Liver (tissue), 9 donors: ENCODE data around the gene CLDN5. TPM values are rescaled to one million over a fixed set of nuclear protein-coding genes. Genes with fewer than 3 reads are reported as not detected.

Source experiments
- DNase-seq: peaks from one replicate; pipeline ENCODE4 v3.0.0-alpha.2; 2017; ENCODE audit warnings: low spot score
- H3K27ac ChIP-seq, 2 donors: one replicate each; pipeline ENCODE4 v1.7.0; 2013; ENCODE audit warnings: inconsistent platforms in 2 of 2, low read length in 2 of 2, control low read depth in 1 of 2, low read depth in 1 of 2, mild to moderate bottlenecking in 1 of 2
- H3K27me3 ChIP-seq, 4 donors: one replicate each; pipeline versions ENCODE4 v1.6.1 to v1.7.0; 2013; ENCODE audit warnings: low read length in 3 of 4, inconsistent platforms in 1 of 4, mild to moderate bottlenecking in 1 of 4, moderate library complexity in 1 of 4; ENCODE audit not compliant: control insufficient read depth in 4 of 4, insufficient read depth in 4 of 4
- H3K36me3 ChIP-seq, 4 donors: one replicate each; pipeline versions ENCODE4 v1.6.1 to v1.7.0; 2013; ENCODE audit warnings: low read length in 3 of 4, mild to moderate bottlenecking in 3 of 4, low read depth in 1 of 4, moderate library complexity in 1 of 4; ENCODE audit not compliant: control insufficient read depth in 4 of 4, insufficient read depth in 3 of 4
- H3K4me1 ChIP-seq, 4 donors: one replicate each; pipeline versions ENCODE4 v1.6.1 to v1.7.0; 2013; ENCODE audit warnings: low read length in 3 of 4, mild to moderate bottlenecking in 3 of 4, moderate library complexity in 1 of 4; ENCODE audit not compliant: control insufficient read depth in 4 of 4, insufficient read depth in 4 of 4
- H3K4me3 ChIP-seq, 3 donors: one replicate each; pipeline versions ENCODE4 v1.6.1 to v1.7.0; 2013; ENCODE audit warnings: low read length in 3 of 3, control low read depth in 1 of 3, low read depth in 1 of 3, mild to moderate bottlenecking in 1 of 3
- H3K9ac ChIP-seq, 2 donors: one replicate each; pipeline ENCODE4 v1.7.0; 2013; ENCODE audit warnings: low read length in 2 of 2, mild to moderate bottlenecking in 2 of 2, moderate library complexity in 2 of 2, control low read depth in 1 of 2, low read depth in 1 of 2
- H3K9me3 ChIP-seq, 4 donors: one replicate each; pipeline versions ENCODE4 v1.6.1 to v1.7.0; 2013; ENCODE audit warnings: low read length in 3 of 4; ENCODE audit not compliant: control insufficient read depth in 4 of 4
- ATF3 ChIP-seq: IDR thresholded peaks from 2 replicates; pipeline ENCODE4 v1.6.1; 2016; ENCODE audit warnings: antibody characterized with exemption
- EGR1 ChIP-seq, 2 donors: IDR thresholded peaks; 2 replicates each; pipeline ENCODE4 v1.6.1; 2016 to 2018; ENCODE audit warnings: antibody characterized with exemption in 2 of 2, low read depth in 2 of 2
- FOXA1 ChIP-seq: IDR thresholded peaks from 2 replicates; pipeline ENCODE4 v1.6.1; 2016; ENCODE audit warnings: antibody characterized with exemption
- FOXA2 ChIP-seq: IDR thresholded peaks from 2 replicates; pipeline ENCODE4 v1.6.1; 2016; ENCODE audit warnings: antibody characterized with exemption
- GABPA ChIP-seq, 2 donors: IDR thresholded peaks in 1 of 2; conservative IDR thresholded peaks in 1 of 2; 2 replicates each; pipeline ENCODE4 v1.6.1; 2016; ENCODE audit warnings: antibody characterized with exemption in 2 of 2, mild to moderate bottlenecking in 1 of 2, moderate library complexity in 1 of 2
- HNF4A ChIP-seq, 2 donors: conservative IDR thresholded peaks; 2 replicates each; pipeline ENCODE4 v1.6.1; 2016; ENCODE audit warnings: antibody characterized with exemption in 2 of 2, mild to moderate bottlenecking in 2 of 2
- HNF4G ChIP-seq: IDR thresholded peaks from 2 replicates; pipeline ENCODE4 v1.6.1; 2016; ENCODE audit warnings: antibody characterized with exemption
- JUND ChIP-seq, 2 donors: IDR thresholded peaks; 2 replicates each; pipeline ENCODE4 v1.6.1; 2016; ENCODE audit warnings: antibody characterized with exemption in 2 of 2
- NR2F2 ChIP-seq: IDR thresholded peaks from 2 replicates; pipeline ENCODE4 v1.6.1; 2016; ENCODE audit warnings: antibody characterized with exemption
- RAD21 ChIP-seq, 2 donors: IDR thresholded peaks; 2 replicates each; pipeline ENCODE4 v1.6.1; 2016; ENCODE audit warnings: antibody characterized with exemption in 2 of 2, mild to moderate bottlenecking in 2 of 2
- RXRA ChIP-seq, 2 donors: IDR thresholded peaks; 2 replicates each; pipeline ENCODE4 v1.6.1; 2017 to 2018; ENCODE audit warnings: antibody characterized with exemption in 2 of 2, mild to moderate bottlenecking in 1 of 2
- SP1 ChIP-seq: IDR thresholded peaks from 2 replicates; pipeline ENCODE4 v1.6.1; 2018; ENCODE audit warnings: antibody characterized with exemption, mild to moderate bottlenecking
- TAF1 ChIP-seq: conservative IDR thresholded peaks from 2 replicates; pipeline ENCODE4 v1.6.1; 2016; ENCODE audit warnings: antibody characterized with exemption, mild to moderate bottlenecking
- YY1 ChIP-seq: IDR thresholded peaks from 2 replicates; pipeline ENCODE4 v1.6.1; 2016; ENCODE audit warnings: antibody characterized with exemption, mild to moderate bottlenecking
- WGBS: extraction: QIAGEN DNeasy Blood & Tissue Kit; methylation state at CpG from one replicate; pipeline ENCODE4 v1.1.7; 2013; 5-methylcytosine and 5-hydroxymethylcytosine counted together
- polyA plus RNA-seq, 2 donors: library from polyadenylated mRNA; stranded (reverse) in 1 of 2; unstranded in 1 of 2; fragments of 200-250 nt in 1 of 2; fragments of >200 nt in 1 of 2; fragmentation: Nextera tagmentation in 1 of 2; extraction: Ambion mirVana in 1 of 2; gene quantifications; one replicate each; pipeline versions ENCODE4 v1.2.1 to v1.2.3, GENCODE V29; 2013 to 2015
- total RNA-seq, 2 donors: library from RNA; depleted of rRNA; stranded (reverse); fragments of >200 nt; gene quantifications; one replicate each; pipeline ENCODE4 v1.2.3, GENCODE V29; 2014
- TF ChIP-seq, protein P1 (sequence below): IDR thresholded peaks from 2 replicates; pipeline ENCODE4 v1.6.1; 2016; ENCODE audit warnings: antibody characterized with exemption, mild to moderate bottlenecking
- TF ChIP-seq, protein P2 (sequence below): fragments of 150-350 bp; IDR thresholded peaks from 2 replicates; pipeline ENCODE4 v1.5.1; 2017; ENCODE audit warnings: improper control_type of control experiment, low read depth, low read length; ENCODE audit not compliant: missing input control
- TF ChIP-seq, protein P3 (sequence below): IDR thresholded peaks from 2 replicates; pipeline ENCODE4 v1.6.1; 2016; ENCODE audit warnings: antibody characterized with exemption
- donor health status: healthy.
- donor health status: healthy.
- donor health status: healthy.
- donor health status: healthy.
- donor health status: healthy.

CLDN5 gene
- total and polyA plus RNA-seq, 4 donors: 15.6 to 31.5 (median 22.4) TPM

DNA sequence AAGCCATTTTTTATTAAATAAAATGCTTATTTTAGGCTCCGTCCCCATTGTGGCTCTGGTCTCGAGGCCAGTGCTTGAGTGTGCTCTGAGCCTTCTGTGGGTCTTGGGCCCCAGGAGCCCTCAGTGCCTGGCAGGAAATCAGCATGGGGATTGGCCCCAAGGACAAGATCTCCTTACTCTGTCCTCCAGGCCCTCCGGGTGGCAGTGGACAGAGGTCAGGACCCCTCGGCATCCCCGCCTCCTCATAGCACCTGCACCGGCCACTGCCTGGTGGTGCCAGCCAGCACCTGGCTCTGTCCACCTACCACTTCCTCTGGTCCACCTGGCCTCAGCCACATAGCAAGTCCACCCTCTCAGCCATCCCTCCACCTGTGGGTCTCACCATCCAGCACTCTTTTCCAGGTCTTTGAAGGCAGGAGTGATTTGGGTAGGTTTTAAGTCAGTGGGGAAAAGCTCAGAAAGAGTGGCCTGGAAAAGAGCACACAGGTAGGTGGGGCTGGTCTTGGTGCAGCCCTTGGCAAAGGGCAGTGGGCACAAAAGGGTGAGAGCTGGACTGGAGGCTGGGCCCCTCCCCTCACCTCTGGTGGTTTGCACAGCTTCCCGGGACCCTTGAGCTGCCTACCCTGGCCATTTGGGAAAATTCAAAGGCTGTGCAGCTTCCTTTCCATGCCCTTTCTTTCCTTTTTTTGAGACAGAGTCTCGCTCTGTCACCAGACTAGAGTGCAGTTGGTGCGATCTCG, 3.5 kb downstream of the CLDN5 start (continued):
- TF ChIP-seq SP1 (no peak), GABPA (IDR thresholded peaks at IDR 0.05 in 1 of 2, conservative IDR thresholded peaks at IDR 0.05 in 1 of 2) (no peak), EGR1 (IDR thresholded peaks at IDR 0.05; ENCODE audit: low read depth in 2 of 2) (no peak), HNF4G (no peak)

DNA sequence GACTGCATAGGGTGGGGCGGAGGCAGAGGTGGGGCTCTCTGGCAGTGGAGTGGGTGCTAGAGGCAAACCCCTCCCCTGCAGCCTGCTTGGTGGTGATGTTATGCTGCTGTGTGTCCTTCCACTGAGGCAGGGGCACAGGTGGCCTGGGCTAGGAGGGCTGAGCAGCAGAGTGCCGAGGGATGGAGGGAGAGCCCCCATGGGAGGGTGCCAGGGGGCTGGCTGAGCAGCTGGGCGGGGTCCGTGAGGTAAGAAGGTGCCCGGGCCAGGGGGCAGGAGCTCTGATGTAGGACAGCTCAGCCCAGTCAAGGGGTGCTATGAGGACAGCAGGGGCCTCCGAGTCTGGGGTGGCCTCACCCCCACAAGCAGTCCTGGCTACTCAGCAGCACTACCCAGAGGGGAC, 4.2 kb downstream of the CLDN5 start:
- WGBS: 93% methylated on average over 6 of the region's 6 CpGs
- Histone ChIP-seq H3K4me3 (no peak overlapping the region), H3K36me3 (no peaks in the 10 kb centered on the region), H3K27me3 (peaks cover 0 to 10% (median 3%) of the 10 kb centered on the region in 4 donors), H3K4me1 (peaks cover 4 to 16% (median 9%) of the 10 kb centered on the region in 4 donors), H3K27ac (no peak overlapping the region), H3K9me3 (no peaks in the 10 kb centered on the region), H3K9ac (no peak overlapping the region)
- TF ChIP-seq TAF1 (no peak), ATF3 (no peak), JUND (IDR thresholded peaks at IDR 0.05) (no peak), HNF4A (conservative IDR thresholded peaks at IDR 0.05) (no peak), FOXA2 (no peak), YY1 (no peak), HNF4G (no peak), NR2F2 (no peak), EGR1 (IDR thresholded peaks at IDR 0.05; ENCODE audit: low read depth in 2 of 2) (no peak), SP1 (no peak), RAD21 (IDR thresholded peaks at IDR 0.05) (no peak), GABPA (IDR thresholded peaks at IDR 0.05 in 1 of 2, conservative IDR thresholded peaks at IDR 0.05 in 1 of 2) (no peak), RXRA (IDR thresholded peaks at IDR 0.05) (no peak), FOXA1 (no peak)
- TF ChIP-seq, protein P1, sequence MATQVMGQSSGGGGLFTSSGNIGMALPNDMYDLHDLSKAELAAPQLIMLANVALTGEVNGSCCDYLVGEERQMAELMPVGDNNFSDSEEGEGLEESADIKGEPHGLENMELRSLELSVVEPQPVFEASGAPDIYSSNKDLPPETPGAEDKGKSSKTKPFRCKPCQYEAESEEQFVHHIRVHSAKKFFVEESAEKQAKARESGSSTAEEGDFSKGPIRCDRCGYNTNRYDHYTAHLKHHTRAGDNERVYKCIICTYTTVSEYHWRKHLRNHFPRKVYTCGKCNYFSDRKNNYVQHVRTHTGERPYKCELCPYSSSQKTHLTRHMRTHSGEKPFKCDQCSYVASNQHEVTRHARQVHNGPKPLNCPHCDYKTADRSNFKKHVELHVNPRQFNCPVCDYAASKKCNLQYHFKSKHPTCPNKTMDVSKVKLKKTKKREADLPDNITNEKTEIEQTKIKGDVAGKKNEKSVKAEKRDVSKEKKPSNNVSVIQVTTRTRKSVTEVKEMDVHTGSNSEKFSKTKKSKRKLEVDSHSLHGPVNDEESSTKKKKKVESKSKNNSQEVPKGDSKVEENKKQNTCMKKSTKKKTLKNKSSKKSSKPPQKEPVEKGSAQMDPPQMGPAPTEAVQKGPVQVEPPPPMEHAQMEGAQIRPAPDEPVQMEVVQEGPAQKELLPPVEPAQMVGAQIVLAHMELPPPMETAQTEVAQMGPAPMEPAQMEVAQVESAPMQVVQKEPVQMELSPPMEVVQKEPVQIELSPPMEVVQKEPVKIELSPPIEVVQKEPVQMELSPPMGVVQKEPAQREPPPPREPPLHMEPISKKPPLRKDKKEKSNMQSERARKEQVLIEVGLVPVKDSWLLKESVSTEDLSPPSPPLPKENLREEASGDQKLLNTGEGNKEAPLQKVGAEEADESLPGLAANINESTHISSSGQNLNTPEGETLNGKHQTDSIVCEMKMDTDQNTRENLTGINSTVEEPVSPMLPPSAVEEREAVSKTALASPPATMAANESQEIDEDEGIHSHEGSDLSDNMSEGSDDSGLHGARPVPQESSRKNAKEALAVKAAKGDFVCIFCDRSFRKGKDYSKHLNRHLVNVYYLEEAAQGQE: no peak
- TF ChIP-seq, protein P2, sequence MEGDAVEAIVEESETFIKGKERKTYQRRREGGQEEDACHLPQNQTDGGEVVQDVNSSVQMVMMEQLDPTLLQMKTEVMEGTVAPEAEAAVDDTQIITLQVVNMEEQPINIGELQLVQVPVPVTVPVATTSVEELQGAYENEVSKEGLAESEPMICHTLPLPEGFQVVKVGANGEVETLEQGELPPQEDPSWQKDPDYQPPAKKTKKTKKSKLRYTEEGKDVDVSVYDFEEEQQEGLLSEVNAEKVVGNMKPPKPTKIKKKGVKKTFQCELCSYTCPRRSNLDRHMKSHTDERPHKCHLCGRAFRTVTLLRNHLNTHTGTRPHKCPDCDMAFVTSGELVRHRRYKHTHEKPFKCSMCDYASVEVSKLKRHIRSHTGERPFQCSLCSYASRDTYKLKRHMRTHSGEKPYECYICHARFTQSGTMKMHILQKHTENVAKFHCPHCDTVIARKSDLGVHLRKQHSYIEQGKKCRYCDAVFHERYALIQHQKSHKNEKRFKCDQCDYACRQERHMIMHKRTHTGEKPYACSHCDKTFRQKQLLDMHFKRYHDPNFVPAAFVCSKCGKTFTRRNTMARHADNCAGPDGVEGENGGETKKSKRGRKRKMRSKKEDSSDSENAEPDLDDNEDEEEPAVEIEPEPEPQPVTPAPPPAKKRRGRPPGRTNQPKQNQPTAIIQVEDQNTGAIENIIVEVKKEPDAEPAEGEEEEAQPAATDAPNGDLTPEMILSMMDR: no peak
- TF ChIP-seq, protein P3, sequence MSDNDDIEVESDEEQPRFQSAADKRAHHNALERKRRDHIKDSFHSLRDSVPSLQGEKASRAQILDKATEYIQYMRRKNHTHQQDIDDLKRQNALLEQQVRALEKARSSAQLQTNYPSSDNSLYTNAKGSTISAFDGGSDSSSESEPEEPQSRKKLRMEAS: no peak
- DNase-seq: no peak
